DOHH2 (cell line): ENCODE results near the gene GRAP.
"Not testable (repeated sequence)": the region's sequence is repeated elsewhere in the genome, so short reads cannot be mapped to it uniquely, and the experiment has no call there.

ENCODE experiments used
- EZH2phosphoT487 ChIP-seq: fragments of 200-600 bp; sonication (generic); IDR thresholded peaks from 2 replicates; pipeline ENCODE4 v1.6.1; 2017; ENCODE audit warnings: borderline replicate concordance, mild to moderate bottlenecking, antibody characterized with exemption, low read length, moderate library complexity, mixed read lengths
- TF ChIP-seq, protein P1 (sequence below): fragments of 200-600 bp; sonication (generic); IDR thresholded peaks from one replicate; pipeline ENCODE4 v1.5.1; 2014; ENCODE audit warnings: antibody characterized with exemption, mild to moderate bottlenecking, low read depth, low read length; ENCODE audit not compliant: poor library complexity, severe bottlenecking

GRCh38 chr17:19077386-19077785 is 30.6 kb upstream of the GRAP start:
- TF ChIP-seq, protein P1, sequence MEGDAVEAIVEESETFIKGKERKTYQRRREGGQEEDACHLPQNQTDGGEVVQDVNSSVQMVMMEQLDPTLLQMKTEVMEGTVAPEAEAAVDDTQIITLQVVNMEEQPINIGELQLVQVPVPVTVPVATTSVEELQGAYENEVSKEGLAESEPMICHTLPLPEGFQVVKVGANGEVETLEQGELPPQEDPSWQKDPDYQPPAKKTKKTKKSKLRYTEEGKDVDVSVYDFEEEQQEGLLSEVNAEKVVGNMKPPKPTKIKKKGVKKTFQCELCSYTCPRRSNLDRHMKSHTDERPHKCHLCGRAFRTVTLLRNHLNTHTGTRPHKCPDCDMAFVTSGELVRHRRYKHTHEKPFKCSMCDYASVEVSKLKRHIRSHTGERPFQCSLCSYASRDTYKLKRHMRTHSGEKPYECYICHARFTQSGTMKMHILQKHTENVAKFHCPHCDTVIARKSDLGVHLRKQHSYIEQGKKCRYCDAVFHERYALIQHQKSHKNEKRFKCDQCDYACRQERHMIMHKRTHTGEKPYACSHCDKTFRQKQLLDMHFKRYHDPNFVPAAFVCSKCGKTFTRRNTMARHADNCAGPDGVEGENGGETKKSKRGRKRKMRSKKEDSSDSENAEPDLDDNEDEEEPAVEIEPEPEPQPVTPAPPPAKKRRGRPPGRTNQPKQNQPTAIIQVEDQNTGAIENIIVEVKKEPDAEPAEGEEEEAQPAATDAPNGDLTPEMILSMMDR, result not testable (repeated sequence)
- not testable (repeated sequence) for TF ChIP-seq EZH2phosphoT487
